ENCODE measurements around the gene OR51B4.
"Not testable (repeated sequence)": the region's sequence is repeated elsewhere in the genome, so short reads cannot be mapped to it uniquely, and the experiment has no call there.

The OR51B4 gene

DNA sequence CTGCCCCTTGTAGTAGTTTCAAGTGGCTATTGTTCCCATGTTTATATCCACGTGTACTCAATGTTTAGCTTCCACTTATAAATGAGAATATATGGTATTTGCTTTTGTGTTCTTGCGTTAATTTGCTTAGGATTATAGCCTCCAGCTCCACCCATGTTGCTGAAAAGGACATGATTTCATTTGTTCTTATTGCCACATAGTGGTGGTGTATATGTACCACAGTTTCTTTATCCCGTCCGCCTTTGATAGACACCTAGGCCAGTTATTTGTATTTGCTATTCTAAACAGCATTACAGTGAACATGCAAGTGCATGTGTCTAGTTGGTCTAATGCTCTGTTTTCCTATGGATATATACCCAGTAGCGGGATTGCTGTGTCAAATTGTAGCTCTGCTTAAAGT lies 15.5 kb upstream of the OR51B4 start:
- Mint-ChIP-seq H3K4me3 (no peak overlapping the region), H3K27ac (no peak overlapping the region), H3K4me1 (no peaks in the 10 kb centered on the region), H3K36me3 (ENCODE audit: low read depth) (no peaks in the 10 kb centered on the region), H3K27me3 (ENCODE audit: low read depth, poor library complexity) (peaks cover 7% of the 10 kb centered on the region), H3K9me3 (no peaks in the 10 kb centered on the region)
- DNase-seq, result no peak
- TF ChIP-seq, protein P1, sequence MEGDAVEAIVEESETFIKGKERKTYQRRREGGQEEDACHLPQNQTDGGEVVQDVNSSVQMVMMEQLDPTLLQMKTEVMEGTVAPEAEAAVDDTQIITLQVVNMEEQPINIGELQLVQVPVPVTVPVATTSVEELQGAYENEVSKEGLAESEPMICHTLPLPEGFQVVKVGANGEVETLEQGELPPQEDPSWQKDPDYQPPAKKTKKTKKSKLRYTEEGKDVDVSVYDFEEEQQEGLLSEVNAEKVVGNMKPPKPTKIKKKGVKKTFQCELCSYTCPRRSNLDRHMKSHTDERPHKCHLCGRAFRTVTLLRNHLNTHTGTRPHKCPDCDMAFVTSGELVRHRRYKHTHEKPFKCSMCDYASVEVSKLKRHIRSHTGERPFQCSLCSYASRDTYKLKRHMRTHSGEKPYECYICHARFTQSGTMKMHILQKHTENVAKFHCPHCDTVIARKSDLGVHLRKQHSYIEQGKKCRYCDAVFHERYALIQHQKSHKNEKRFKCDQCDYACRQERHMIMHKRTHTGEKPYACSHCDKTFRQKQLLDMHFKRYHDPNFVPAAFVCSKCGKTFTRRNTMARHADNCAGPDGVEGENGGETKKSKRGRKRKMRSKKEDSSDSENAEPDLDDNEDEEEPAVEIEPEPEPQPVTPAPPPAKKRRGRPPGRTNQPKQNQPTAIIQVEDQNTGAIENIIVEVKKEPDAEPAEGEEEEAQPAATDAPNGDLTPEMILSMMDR (IDR thresholded peaks at IDR 0.05), result no peak

DNA sequence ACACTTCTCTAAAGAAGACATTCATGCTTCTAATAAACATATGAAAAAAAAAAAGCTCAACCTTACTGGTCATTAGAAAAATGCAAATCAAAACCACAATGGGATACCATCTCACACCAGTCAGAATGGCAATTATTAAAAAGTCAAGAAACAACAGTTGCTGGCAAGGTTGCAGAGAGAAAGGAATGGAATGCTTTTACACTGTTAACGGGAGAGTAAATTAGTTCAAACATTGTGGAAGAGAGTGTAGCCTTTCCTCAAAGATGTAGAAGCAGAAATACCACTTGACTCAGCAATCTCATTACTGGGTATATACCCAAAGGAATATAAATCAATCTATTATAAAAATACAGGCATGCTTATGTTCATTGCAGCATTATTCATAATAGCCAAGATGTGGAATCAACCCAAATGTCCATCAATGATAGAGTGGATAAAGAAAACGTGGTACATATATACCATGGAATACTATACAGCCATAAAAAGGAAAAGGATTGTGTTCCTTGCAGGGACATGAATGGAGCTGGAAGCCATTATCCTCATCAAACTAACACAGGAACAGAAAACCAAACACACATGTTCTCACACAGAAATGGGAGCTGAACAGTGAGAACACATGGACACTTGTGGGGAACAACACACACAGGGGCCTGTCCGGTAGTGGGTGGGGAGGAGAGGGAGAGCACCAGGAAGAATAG lies 11.7 kb upstream of the OR51B4 start:
- H3K4me1 Mint-ChIP-seq; H3K27ac Mint-ChIP-seq; H3K36me3 Mint-ChIP-seq (ENCODE audit: low read depth); H3K9me3 Mint-ChIP-seq; H3K27me3 Mint-ChIP-seq (ENCODE audit: low read depth, poor library complexity); H3K4me3 Mint-ChIP-seq; DNase-seq: not testable (repeated sequence)

DNA sequence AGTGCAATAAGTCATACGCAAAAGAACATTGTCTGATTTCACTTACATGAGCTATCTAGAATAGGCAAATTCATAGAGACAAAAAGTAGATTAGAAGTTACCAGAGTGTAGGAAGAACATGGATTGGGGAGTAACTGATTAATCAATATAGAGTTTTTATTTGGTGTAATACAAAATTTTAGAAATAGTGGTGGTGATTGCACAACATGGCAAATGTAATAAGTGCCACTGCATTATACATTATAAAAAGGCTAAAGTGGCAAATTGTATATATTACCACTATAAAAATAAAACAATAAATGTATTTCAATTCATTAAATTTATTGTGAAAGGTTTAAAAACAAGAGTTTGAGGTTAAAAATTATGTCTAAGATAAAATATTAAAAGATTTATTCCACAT lies 8.7 kb upstream of the OR51B4 start:
- Mint-ChIP-seq H3K4me3 (no peak overlapping the region), H3K27ac (no peak overlapping the region), H3K36me3 (ENCODE audit: low read depth) (no peaks in the 10 kb centered on the region), H3K27me3 (ENCODE audit: low read depth, poor library complexity) (no peaks in the 10 kb centered on the region), H3K4me1 (no peaks in the 10 kb centered on the region), H3K9me3 (no peaks in the 10 kb centered on the region)
- TF ChIP-seq, protein P1 (IDR thresholded peaks at IDR 0.05), result no peak
- no peak for DNase-seq

DNA sequence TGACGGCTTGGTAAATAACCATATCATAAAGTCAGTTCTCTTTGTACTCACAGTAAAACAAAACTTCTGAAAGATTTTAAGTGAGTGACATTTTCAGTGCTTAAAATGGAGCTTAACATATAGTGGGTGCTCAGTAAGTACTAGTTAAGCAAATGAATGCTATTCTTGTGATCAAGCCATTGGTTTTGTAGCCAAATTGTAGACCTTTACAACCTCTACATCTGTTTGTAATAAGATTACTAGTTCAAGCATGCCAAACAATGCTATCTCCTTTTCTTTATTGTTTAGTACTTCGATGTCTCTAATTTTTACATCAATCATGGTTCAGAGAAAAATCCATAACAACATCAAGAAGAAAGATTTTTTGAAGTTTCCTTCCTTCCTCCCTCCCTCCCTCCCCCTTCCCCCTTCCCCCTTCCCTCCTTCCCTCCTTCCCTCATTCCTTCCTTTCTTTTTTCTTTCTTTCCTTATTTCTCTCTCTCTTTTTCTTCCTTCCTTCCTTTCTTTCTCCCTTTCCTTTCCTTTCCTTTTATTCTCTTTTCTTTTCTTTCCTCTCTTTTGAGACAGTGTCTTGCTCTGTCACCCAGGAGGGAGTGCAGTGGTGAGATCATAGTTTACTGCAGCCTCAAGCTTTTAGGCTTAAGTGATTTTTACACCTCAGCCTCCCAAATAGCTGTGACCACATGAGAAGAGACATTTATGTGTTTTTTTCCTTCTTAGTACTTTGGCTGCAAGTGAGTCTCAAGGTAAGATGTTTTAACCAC lies 5.7 kb upstream of the OR51B4 start:
- H3K27me3 Mint-ChIP-seq (ENCODE audit: low read depth, poor library complexity), result no peaks in the 10 kb centered on the region
- H3K9me3 Mint-ChIP-seq, result no peaks in the 10 kb centered on the region
- no peaks in the 10 kb centered on the region for H3K4me1 Mint-ChIP-seq
- H3K27ac Mint-ChIP-seq, result no peak overlapping the region
- no peak for DNase-seq
- TF ChIP-seq, protein P1 (IDR thresholded peaks at IDR 0.05), result no peak
- no peak overlapping the region for H3K4me3 Mint-ChIP-seq
- no peaks in the 10 kb centered on the region for H3K36me3 Mint-ChIP-seq (ENCODE audit: low read depth)

DNA sequence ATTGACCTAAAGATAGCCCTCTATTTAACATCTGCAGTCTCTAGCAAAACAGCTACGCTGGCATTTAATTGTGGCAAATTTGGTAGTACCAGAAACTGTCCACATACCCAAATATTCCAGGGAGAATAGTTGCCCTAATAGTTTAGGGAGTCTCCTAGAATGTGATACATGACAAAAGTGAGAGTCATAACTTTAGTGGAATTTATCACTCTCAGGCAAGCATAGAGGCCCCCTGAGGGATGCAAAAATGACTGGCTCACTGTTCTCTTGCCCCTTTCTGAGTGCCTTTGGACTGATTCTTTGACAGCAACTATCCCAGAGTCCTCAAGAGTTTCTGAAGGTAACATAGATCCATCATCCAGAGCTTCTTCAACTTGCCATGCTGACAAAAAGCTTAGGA lies 2.3 kb upstream of the OR51B4 start:
- Mint-ChIP-seq H3K36me3 (ENCODE audit: low read depth) (no peaks in the 10 kb centered on the region), H3K9me3 (no peaks in the 10 kb centered on the region), H3K4me1 (no peaks in the 10 kb centered on the region), H3K27me3 (ENCODE audit: low read depth, poor library complexity) (no peaks in the 10 kb centered on the region), H3K27ac (no peak overlapping the region), H3K4me3 (no peak overlapping the region)
- TF ChIP-seq, protein P1 (IDR thresholded peaks at IDR 0.05), result no peak
- no peak for DNase-seq

DNA sequence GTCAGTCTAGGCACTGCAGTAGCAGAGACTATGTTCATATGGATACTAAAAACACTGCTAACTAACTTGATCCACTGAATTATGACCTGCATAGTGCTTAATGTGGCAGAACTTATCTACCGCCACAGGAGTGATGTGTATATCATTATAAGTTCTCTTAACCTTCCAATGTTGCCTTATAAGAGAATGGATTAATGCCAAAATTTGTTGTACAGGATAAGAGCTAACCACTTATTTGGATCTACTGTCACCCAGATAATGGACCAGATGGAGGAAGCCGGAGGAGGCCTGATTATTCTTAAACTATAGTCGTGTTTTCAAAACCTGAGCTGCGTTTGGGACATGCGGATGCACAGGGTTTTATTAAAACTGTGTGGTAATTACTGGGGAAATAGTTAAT lies 1.9 kb upstream of the OR51B4 start:
- Mint-ChIP-seq H3K9me3 (no peaks in the 10 kb centered on the region), H3K27me3 (ENCODE audit: low read depth, poor library complexity) (no peaks in the 10 kb centered on the region), H3K4me3 (no peak overlapping the region), H3K4me1 (no peaks in the 10 kb centered on the region), H3K27ac (no peak overlapping the region), H3K36me3 (ENCODE audit: low read depth) (no peaks in the 10 kb centered on the region)
- TF ChIP-seq, protein P1 (IDR thresholded peaks at IDR 0.05), result no peak
- no peak for DNase-seq
